PFSK-1 (cell line): ENCODE measurements around the gene AIFM3.

Experiments used
- FOXP2 ChIP-seq: optimal IDR thresholded peaks from 2 replicates; pipeline ENCODE3; 2011; ENCODE audit warnings: borderline replicate concordance, control low read depth, inconsistent platforms; ENCODE audit not compliant: insufficient read depth; ENCODE audit errors: extremely low read length, extremely low read depth
- POLR2AphosphoS5 ChIP-seq: IDR thresholded peaks from 2 replicates; pipeline ENCODE4 v1.6.1; 2012; ENCODE audit warnings: low read depth, mild to moderate bottlenecking, control low read depth, low read length, moderate library complexity
- REST ChIP-seq, 2 experiments: IDR thresholded peaks; 2 replicates each; pipeline versions ENCODE4 v1.6.1 to v1.8.0; 2011 to 2012; ENCODE audit warnings: low read depth in 2 of 2, low read length in 2 of 2, control low read depth in 1 of 2, inconsistent platforms in 1 of 2, mild to moderate bottlenecking in 1 of 2, moderate library complexity in 1 of 2; ENCODE audit not compliant: insufficient read depth in 1 of 2
- SIN3A ChIP-seq: IDR thresholded peaks from 2 replicates; pipeline ENCODE4 v1.6.1; 2012; ENCODE audit warnings: mild to moderate bottlenecking, low read length, moderate library complexity, borderline replicate concordance; ENCODE audit not compliant: insufficient read depth
- TAF1 ChIP-seq: IDR thresholded peaks from 2 replicates; pipeline ENCODE4 v1.6.1; 2012; ENCODE audit warnings: low read length, control low read depth, borderline replicate concordance; ENCODE audit not compliant: insufficient read depth

Gene AIFM3

GRCh38 chr22:20986365-20986764, 19.3 kb downstream of the AIFM3 start:
- TF ChIP-seq REST (IDR thresholded peaks at IDR 0.05; ENCODE audit: insufficient read depth in 1 of 2, low read depth in 2 of 2, low read length in 2 of 2) = no peak
- TF ChIP-seq SIN3A = no peak
- no peak for TF ChIP-seq FOXP2
- no peak for TF ChIP-seq TAF1
- no peak for TF ChIP-seq POLR2AphosphoS5

DNA sequence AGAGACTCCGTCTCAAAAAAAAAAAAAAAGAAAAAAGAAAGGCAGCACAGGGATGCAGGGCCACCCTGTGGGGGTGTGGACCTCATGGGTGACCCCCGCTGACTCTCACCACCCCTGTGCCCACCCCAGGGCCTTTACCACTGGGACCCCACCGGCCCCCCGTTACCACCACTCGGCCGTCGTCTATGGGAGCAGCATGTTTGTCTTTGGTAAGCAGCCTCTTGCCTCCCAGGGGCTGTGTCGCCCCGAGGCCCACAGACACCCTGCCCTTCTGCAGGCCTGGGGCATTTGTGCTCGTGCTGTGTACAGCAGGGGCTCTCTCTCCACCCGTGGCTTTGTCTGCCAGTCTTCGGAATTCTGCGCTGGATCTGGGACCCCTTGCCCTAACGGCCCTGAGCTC, 20.3 kb downstream of the AIFM3 start:
- TF ChIP-seq REST (IDR thresholded peaks at IDR 0.05; ENCODE audit: insufficient read depth in 1 of 2, low read depth in 2 of 2, low read length in 2 of 2) (no peak), POLR2AphosphoS5 (no peak), SIN3A (no peak), TAF1 (no peak), FOXP2 (no peak)

DNA sequence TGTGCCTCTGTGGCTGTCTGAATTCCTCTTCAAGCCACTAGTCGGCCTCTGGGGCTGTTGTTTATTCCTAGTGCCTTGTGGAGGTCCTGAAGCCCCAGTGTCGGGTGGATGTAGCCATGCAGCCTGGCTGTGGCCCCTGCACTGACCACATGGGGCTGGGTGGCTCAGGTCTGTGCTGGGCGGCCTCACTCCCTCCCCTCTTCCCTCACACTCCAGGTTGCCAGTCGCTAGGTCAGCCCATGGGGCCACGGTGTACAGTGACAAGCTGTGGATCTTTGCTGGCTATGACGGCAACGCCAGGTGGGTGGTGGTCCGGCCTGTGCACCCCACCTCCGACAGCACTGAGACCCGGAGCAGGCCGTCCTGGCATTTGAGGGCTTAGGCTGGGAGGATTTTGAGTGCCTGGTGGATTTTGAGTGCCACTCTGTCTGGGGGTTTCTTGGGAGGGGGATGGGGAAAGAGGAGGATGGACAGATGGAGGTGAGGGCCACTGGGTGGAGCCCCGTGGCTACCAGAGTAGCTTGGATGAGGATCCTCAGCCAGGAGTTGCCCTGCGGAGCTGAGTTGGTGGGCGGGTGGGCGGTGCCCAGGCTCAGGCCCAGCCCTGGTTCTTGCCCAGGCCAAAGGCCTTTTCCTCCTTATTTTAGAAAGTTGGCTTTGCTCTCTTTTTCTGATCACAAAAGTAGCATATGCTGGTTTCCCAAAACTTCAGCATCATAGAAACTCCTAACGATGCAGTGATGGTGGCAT, 21.7 kb downstream of the AIFM3 start:
- TF ChIP-seq TAF1 = no peak
- TF ChIP-seq POLR2AphosphoS5 = no peak
- no peak for TF ChIP-seq SIN3A
- no peak for TF ChIP-seq REST (IDR thresholded peaks at IDR 0.05; ENCODE audit: insufficient read depth in 1 of 2, low read depth in 2 of 2, low read length in 2 of 2)
- no peak for TF ChIP-seq FOXP2

- TF ChIP-seq POLR2AphosphoS5 (no peak), REST (IDR thresholded peaks at IDR 0.05; ENCODE audit: insufficient read depth in 1 of 2, low read depth in 2 of 2, low read length in 2 of 2) (no peak), FOXP2 (no peak), SIN3A (no peak), TAF1 (no peak)
These were observed 22.5 kb downstream of the AIFM3 start for GRCh38 chr22:20989323-20990138.
